MCF 10A (cell line): ENCODE measurements around the gene ITGA5. TPM values are rescaled to one million over a fixed set of nuclear protein-coding genes. Genes with fewer than 3 reads are reported as not detected.

Source experiments
- Bru-seq: library from RNA; stranded (reverse); fragments of 400-500 nt; gene quantifications from one replicate; lab custom pipeline; 2021; lab: Mats Ljungman, UMichigan
- BruChase-seq, 2 experiments: library from RNA; stranded (reverse); fragments of 400-500 nt; gene quantifications; one replicate each; lab custom pipeline; 2021; lab: Mats Ljungman, UMichigan
- BruUV-seq: library from RNA; stranded (reverse); fragments of 400-500 nt; replicated peaks from 2 replicates; lab custom pipeline; 2021; lab: Mats Ljungman, UMichigan
- CTCF ChIA-PET: fragments of 300-600 bp; sonication (Branson Sonifier 250); formaldehyde crosslinking; extraction: SDS; loops from one replicate; lab custom pipeline; 2021; ENCODE audit warnings: antibody characterized with exemption, inconsistent platforms; lab: Yijun Ruan, JAX
- POLR2A ChIA-PET: fragments of 300-600, 350-650 bp; sonication (Branson Sonifier 250); formaldehyde crosslinking; extraction: SDS; loops from one replicate; lab custom pipeline; 2020; ENCODE audit warnings: antibody characterized with exemption, inconsistent platforms; lab: Yijun Ruan, JAX
- DNase-seq: peaks from one replicate; pipeline ENCODE4 v3.0.0-alpha.2; 2018; ENCODE audit not compliant: unreplicated experiment
- H3K27ac Mint-ChIP-seq: one replicate; pipeline ENCODE4 v1.8.0; 2022; ENCODE audit warnings: mild to moderate bottlenecking, low read depth, mixed read lengths; ENCODE audit not compliant: unreplicated experiment
- H3K27me3 Mint-ChIP-seq: one replicate; pipeline ENCODE4 v1.8.0; 2022; ENCODE audit warnings: mixed read lengths; ENCODE audit not compliant: insufficient read depth, unreplicated experiment
- H3K36me3 Mint-ChIP-seq: one replicate; pipeline ENCODE4 v1.8.0; 2022; ENCODE audit warnings: mild to moderate bottlenecking, moderate library complexity, mixed read lengths; ENCODE audit not compliant: insufficient read depth, unreplicated experiment
- H3K4me1 Mint-ChIP-seq: one replicate; pipeline ENCODE4 v1.8.0; 2022; ENCODE audit warnings: mixed read lengths; ENCODE audit not compliant: insufficient read depth, unreplicated experiment
- H3K4me3 Mint-ChIP-seq: one replicate; pipeline ENCODE4 v1.8.0; 2022; ENCODE audit warnings: mild to moderate bottlenecking, moderate library complexity, mixed read lengths; ENCODE audit not compliant: unreplicated experiment
- H3K9me3 Mint-ChIP-seq: one replicate; pipeline ENCODE4 v1.8.0; 2022; ENCODE audit warnings: mixed read lengths; ENCODE audit not compliant: unreplicated experiment
- CTCF ChIP-seq: fragments of 200-600 bp; IDR thresholded peaks from one replicate; pipeline ENCODE4 v1.8.0; 2022; ENCODE audit warnings: antibody characterized with exemption, mild to moderate bottlenecking; ENCODE audit not compliant: unreplicated experiment
- intact Hi-C: fragments of 100-400 bp; cut with micrococcal nuclease; formaldehyde crosslinking; loops from 2 replicates; pipeline ENCODE4 v1.14.1; 2022
- long read RNA-seq: library from polyadenylated mRNA; stranded (forward); transcript quantifications from one replicate; pipeline ENCODE4 v2.0.0, GENCODE V29; 2022
- total RNA-seq: library from RNA; stranded (reverse); gene quantifications from 2 replicates; pipeline ENCODE4 v1.2.3, GENCODE V29; 2022

The ITGA5 gene
- total RNA-seq: 110 and 184 TPM in 2 replicates
- Bru-seq, nascent RNA: percentile 85 among the genes with signal in this experiment
- percentile 96 among the genes with signal in this experiment for BruChase-seq, experiment 1, labeled RNA remaining after a 6-hour chase
- percentile 91 among the genes with signal in this experiment for BruChase-seq, experiment 2, labeled RNA remaining after a 2-hour chase
- long read RNA-seq, full-length matches to known transcripts: 12 of 31 reads
- long read RNA-seq, partial matches to known transcripts: 3 of 31 reads
- long read RNA-seq, other reads (novel, unspliced or antisense): 16 of 31 reads

GRCh38 chr12:54419088-54419887 lies at the start of gene ITGA5:
ITGA5 (minus strand) TSS chr12:54419266; CDS start chr12:54419198, 68 bp downstream.
- intact Hi-C loops: loop anchor here (1.0 kb wide), 1 partner anchor 13 kb away; no protein-coding TSS in a partner anchor
- POLR2A ChIA-PET: interaction anchor here (11.6 kb wide), 1 partner anchor 11 kb away, joined by 108 read pairs; no protein-coding TSS in a partner anchor
- H3K9me3 Mint-ChIP-seq: no peaks in the 10 kb centered on the region
- no TSS peak for BruUV-seq
- TF ChIP-seq CTCF: no peak
- DNase-seq: peak; percentile 86
- H3K4me3 Mint-ChIP-seq: peak within 1 kb of the TSS; percentile 94
- CTCF ChIA-PET: interaction anchor here (0.8 to 14.2 kb wide), 5 partner anchors 10 to 201 kb away, joined by 3 to 316 read pairs (median 31); no protein-coding TSS in a partner anchor
- no peaks in the 10 kb centered on the region for H3K27me3 Mint-ChIP-seq
- peaks cover 6% of the 10 kb centered on the region for H3K36me3 Mint-ChIP-seq
- H3K4me1 Mint-ChIP-seq: peaks cover 55% of the 10 kb centered on the region
- peak within 1 kb of the TSS; percentile 93 for H3K27ac Mint-ChIP-seq

GRCh38 chr12:54465857-54466523 lies 46.9 kb upstream of the ITGA5 start:
- no peak overlapping the region for H3K4me3 Mint-ChIP-seq
- no peaks in the 10 kb centered on the region for H3K9me3 Mint-ChIP-seq
- BruUV-seq: no TSS peak
- no peak overlapping the region for H3K27ac Mint-ChIP-seq
- DNase-seq: no peak
- peaks cover 6% of the 10 kb centered on the region for H3K4me1 Mint-ChIP-seq
- ChIA-PET POLR2A (interaction anchor here (0.5 kb wide), 1 partner anchor 1423 kb away, joined by 4 read pairs; no protein-coding TSS in a partner anchor), CTCF (interaction anchor here (0.6 to 1.1 kb wide), 4 partner anchors 10 to 66 kb away, joined by 3 to 5 read pairs (median 4); no protein-coding TSS in a partner anchor)
- intact Hi-C loops: no loop called here
- H3K27me3 Mint-ChIP-seq: no peaks in the 10 kb centered on the region
- TF ChIP-seq CTCF: no peak
- no peaks in the 10 kb centered on the region for H3K36me3 Mint-ChIP-seq

- Mint-ChIP-seq H3K27me3 (no peaks in the 10 kb centered on the region), H3K9me3 (no peaks in the 10 kb centered on the region), H3K4me3 (no peak overlapping the region), H3K4me1 (peaks cover 6% of the 10 kb centered on the region), H3K27ac (no peak overlapping the region), H3K36me3 (no peaks in the 10 kb centered on the region)
- ChIA-PET CTCF (interaction anchor here (0.9 to 2.1 kb wide), 5 partner anchors 24 to 133 kb away, joined by 3 to 16 read pairs (median 6); no protein-coding TSS in a partner anchor), POLR2A (interaction anchor here (0.6 to 2.4 kb wide), 5 partner anchors 11 to 840 kb away, joined by 3 to 12 read pairs (median 4); no protein-coding TSS in a partner anchor)
- intact Hi-C loops: no loop called here
- no TSS peak for BruUV-seq
- DNase-seq: no peak
- no peak for TF ChIP-seq CTCF
Observed at GRCh38 chr12:54463484-54463883, 44.4 kb upstream of the ITGA5 start.
